Activated CD4-positive, alpha-beta T cell treated with anti-CD3 and anti-CD28 coated beads, Interleukin-2, amount 50 U/mL, for 48 hours (primary cell): Measurements from ENCODE around the gene NAPEPLD.
"Not testable (repeated sequence)": the region's sequence is repeated elsewhere in the genome, so short reads cannot be mapped to it uniquely, and the experiment has no call there.

Experiments used
- DNase-seq, 2 experiments: peaks; one replicate each; pipeline ENCODE4 v3.0.0-alpha.2; 2020

Gene NAPEPLD

GRCh38 chr7:103059471-103059870 is 89.4 kb downstream of the NAPEPLD start:
- DNase-seq: no peak

GRCh38 chr7:103058122-103058521 is 90.8 kb downstream of the NAPEPLD start:
- DNase-seq: no peak

- not testable (repeated sequence) for DNase-seq
Measured at GRCh38 chr7:103056006-103056405, 92.9 kb downstream of the NAPEPLD start.

- DNase-seq: no peak
Measured at GRCh38 chr7:103051519-103051918, 97.4 kb downstream of the NAPEPLD start.
